GM19452 (cell line): Measurements from ENCODE around the gene TAS2R41.

Source experiments
- ATAC-seq: cut with Tn5 transposase; IDR thresholded peaks from one replicate; pipeline ENCODE4 v1.9.1; 2021; ENCODE audit not compliant: unreplicated experiment

TAS2R41 gene

GRCh38 chr7:143492799-143493739, 15.4 kb downstream of the TAS2R41 start:
- no peak for ATAC-seq

- ATAC-seq = no peak
Measured at GRCh38 chr7:143493751-143494150, 16.1 kb downstream of the TAS2R41 start.

DNA sequence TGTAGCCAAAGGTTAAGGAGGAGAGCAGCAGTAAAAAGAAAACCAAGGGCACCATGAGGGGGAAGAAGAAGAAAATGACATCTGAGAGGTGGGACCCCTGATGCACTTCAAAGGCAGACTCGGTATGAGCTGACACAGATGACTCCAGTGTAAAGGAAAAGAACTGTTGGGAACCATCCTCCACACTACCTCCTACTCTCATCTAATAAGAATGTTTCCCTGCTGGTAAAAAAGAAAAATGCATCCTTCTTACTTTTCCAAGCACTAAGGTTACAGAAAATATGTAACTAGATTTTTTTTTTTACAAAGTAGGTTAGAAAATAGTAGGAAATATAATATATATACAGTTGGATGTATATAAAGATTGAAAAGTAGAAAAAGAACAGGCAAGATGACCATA, 16.9 kb downstream of the TAS2R41 start:
- ATAC-seq = no peak

- no peak for ATAC-seq
Measured at GRCh38 chr7:143495851-143496250, 18.2 kb downstream of the TAS2R41 start.

- no peak for ATAC-seq
Measured at GRCh38 chr7:143496263-143496662, 18.6 kb downstream of the TAS2R41 start.

- no peak for ATAC-seq
Measured at GRCh38 chr7:143497008-143497795, 19.5 kb downstream of the TAS2R41 start.

- ATAC-seq = no peak
Measured at GRCh38 chr7:143499246-143499645, 21.6 kb downstream of the TAS2R41 start.

DNA sequence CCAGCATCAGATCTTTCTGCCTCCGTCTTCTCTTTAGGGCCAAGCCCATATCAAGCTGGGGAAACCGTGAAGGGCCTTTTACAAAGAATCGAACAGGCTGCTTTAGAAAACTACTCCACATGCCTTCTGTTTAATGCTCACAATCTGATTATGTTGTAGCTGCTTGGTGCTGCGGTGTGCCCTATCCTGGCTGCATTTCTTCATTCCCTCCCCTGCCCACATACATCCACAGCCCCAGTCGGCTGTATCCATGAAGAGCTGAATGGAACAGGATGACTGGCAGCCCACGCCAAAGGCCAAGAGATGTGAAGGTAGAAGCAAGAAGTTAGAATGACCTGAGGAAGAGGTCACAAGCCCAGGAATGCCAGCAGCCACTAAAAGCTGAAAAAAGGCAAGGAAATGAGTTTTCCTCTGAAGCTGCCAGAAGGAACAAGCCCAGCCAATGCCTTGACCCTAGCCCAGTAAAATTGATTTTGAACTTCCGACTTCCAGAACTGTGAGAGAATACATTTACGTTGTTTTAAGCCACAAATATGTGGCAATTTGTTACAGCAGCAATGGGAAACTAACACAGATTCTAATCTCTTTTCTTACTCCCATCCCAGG, 22.2 kb downstream of the TAS2R41 start:
- no peak for ATAC-seq

- ATAC-seq = no peak
Measured at GRCh38 chr7:143503261-143503660, 25.6 kb downstream of the TAS2R41 start.

GRCh38 chr7:143504215-143504936, 26.7 kb downstream of the TAS2R41 start:
- ATAC-seq = no peak

DNA sequence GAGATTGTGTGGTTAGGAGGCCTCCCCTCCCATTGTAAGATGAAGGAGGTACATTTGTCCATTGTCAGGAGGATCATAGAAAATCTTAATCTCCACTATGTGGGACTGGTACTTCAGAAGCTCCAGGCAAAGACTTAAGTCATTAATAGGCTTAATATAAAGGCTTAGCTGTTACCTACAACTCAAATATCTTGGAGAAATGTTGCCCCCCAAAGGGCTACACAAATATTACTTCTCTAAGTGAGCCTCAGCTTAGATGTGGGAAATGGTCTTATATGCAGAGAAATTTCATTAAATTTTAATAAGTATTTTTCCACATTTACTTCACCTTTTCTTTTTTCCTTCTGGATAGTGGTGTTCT, 27.2 kb downstream of the TAS2R41 start:
- no peak for ATAC-seq

DNA sequence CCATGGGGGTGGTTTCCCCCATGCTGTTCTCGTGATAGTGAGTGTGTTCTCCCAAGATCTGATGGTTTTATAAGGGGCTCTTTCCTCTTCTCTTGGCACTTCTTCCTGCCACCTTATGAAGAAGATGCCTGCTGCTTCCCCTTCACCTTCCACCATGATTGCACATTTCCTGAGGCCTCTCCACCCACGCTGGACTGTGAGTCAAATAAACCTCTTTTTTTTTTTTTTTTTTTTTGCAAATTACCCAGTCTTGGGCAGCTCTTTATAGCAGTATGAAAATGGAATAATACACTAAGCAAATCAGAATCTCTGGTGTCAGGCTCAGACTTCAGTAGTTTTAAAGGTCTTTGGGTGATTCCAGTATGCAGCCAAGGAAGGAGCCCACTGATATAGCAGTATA, 28.2 kb downstream of the TAS2R41 start:
- no peak for ATAC-seq

DNA sequence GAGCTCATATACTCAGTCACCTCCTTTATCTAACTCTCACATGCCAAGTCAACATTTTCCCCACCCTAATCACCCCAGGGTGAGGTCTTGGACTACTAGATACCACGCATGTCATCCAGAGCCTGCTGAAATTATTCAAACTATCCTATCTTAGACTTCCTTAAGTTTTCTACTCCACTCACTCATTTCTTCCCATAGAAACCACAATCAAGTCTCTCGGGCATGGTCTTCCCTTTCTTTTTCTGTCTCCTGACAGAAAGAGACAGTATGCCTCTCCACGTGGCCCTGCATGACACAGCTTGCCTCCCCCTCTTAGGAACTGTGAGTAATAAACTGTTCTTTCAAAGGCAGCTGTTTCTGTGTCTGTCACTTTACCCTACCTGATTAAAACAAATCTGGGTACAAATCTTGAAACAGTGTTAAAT, 29.4 kb downstream of the TAS2R41 start:
- no peak for ATAC-seq

- ATAC-seq = no peak
Measured at GRCh38 chr7:143507534-143508055, 29.9 kb downstream of the TAS2R41 start.

DNA sequence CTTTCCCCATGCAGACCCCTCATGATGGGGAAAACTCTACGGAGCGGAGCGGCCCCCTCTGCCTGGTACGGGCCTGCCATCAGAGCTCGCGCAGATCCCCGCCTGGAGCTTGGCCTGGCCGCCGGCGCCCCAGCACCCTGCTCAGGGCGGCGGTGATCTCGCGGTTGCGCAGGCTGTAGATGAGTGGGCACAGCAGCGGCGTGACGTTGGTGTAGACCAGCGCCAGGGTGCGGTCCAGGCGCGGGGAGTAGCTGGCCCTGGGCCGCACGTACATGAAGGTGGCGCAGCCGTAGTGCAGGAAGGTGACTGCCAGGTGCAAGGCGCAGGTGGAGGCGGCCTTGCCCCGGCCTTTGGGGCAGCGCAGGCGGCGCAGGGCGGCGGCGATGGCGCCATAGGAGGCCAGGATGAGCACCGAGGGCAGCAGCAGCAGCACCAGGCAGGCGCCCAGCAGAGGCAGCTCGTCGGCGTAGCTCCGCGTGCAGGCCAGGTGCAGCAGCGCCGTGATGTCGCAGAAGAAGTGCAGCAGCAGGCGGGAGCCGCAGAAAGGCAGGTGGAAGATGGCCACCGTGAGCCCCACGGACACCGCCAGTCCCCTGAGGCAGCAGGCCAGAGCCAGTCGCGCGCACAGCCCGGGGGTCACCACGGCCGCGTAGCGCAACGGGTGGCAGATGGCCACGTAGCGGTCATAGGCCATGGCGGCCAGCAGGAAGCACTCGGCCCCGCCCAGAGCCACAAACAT, 33.4 kb downstream of the TAS2R41 start:
- no peak for ATAC-seq

GRCh38 chr7:143511593-143512047, 33.9 kb downstream of the TAS2R41 start:
- ATAC-seq = no peak

GRCh38 chr7:143512488-143513340, 35.0 kb downstream of the TAS2R41 start:
- ATAC-seq = no peak

- no peak for ATAC-seq
Measured at GRCh38 chr7:143514487-143514886, 36.8 kb downstream of the TAS2R41 start.
